GM18867 (cell line): ENCODE measurements around the gene XIRP2.

Experiments used
- ATAC-seq: cut with Tn5 transposase; IDR thresholded peaks from one replicate; pipeline ENCODE4 v1.9.1; 2021; ENCODE audit warnings: mild to moderate bottlenecking, moderate library complexity; ENCODE audit not compliant: unreplicated experiment

Gene XIRP2

GRCh38 chr2:167132906-167133555 is 244.8 kb downstream of the XIRP2 start:
- no peak for ATAC-seq

- no peak for ATAC-seq
Observed at GRCh38 chr2:167133614-167134013, 245.3 kb downstream of the XIRP2 start.

DNA sequence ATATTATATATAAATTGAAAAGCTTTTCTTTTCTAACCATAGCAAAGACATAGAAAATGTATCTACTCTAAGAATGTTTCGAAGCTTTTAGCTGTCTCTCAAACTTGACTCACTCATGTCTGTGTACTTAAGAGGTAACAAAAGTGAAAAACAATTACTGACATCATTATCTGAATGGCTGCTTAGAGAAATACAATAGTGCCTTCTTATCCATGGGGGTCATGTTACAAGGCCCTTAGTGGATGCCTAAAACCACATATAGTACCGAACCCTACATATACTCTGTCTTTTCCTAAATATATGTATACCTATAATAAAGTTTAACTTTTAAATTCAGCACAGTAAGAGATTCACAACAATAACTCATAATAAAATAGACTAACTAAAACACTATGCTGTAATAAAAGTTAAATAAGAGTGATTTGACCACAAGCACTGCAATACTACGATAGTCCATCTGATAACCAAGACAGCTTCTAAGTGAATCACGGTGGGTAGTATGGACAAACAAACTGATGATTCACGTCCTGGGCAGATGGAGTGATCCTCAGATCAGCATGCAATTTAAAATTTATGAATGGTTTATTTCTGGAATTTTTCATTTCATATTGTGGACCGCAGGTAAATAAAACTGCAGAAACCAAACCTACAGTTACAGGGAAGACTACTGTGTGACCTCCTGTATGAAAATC is 246.2 kb downstream of the XIRP2 start:
- no peak for ATAC-seq

- no peak for ATAC-seq
Observed at GRCh38 chr2:167135706-167136105, 247.4 kb downstream of the XIRP2 start.

DNA sequence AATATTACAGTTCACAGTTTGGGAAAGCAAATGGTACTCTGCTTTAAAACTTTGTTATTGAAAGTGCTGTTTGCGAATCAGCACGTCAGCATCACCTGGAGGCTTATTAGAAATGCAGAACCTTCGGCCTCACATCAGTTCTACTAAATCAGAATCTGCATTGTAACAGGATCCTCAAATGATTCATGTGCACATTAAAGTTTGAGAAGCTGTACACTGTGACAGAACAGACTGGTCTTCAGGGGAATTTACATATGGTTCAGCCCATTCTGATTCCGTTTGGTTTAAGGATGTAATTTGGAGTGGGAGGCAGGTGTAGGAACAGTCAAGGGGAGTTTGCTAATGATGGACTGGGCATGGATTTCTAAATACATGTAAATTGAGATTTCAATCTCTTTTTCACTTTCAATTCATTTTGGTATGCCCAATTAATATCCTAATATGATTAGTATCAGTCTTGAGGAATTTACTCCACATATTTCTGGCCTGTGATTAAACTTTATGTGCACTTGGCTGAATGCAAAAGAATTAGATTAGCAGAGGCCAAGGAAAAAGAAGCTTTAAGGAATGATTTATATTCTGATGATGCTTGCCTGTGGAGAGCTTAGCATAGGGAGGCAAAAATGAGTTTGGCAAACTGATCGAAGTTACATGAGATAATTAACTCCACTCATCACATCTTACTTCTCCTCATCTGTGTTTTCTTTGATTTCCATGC is 248.8 kb downstream of the XIRP2 start:
- no peak for ATAC-seq

- no peak for ATAC-seq
Observed at GRCh38 chr2:167140330-167140729, 252.1 kb downstream of the XIRP2 start.

GRCh38 chr2:167140767-167141166 is 252.5 kb downstream of the XIRP2 start:
- no peak for ATAC-seq

- ATAC-seq: no peak
Observed at GRCh38 chr2:167142554-167142953, 254.3 kb downstream of the XIRP2 start.

DNA sequence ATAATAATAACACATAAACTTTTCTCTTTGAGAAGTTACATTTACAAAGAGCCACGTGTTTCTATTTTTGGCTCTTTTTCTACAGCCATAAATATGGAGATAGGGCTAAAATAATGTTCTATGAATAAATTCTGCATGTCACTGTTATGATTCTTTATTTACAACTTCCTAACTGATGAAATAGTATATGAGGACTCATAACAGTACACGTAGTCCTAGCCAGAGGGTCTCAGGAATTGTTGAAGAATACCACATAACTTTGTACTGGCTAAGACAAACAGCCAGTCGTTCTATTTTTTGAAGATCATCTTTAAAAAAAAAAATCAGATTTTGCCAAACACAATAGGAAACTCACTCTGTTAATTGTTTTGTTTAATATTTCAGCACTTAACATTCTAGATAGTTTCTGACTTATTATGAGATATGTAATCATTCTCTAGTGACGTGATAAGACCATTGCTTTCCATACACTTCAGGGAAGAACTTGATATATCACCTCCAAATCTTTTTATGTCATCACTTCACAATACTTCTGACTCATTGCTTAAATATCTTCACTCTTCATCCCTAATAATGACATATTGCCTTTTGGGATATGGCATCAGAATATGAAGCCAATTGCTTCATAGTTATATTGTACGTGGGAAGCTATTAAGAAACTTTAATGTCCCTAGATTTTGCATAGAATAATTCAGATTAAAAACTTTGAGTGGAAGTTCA is 256.1 kb downstream of the XIRP2 start:
- ATAC-seq: no peak

DNA sequence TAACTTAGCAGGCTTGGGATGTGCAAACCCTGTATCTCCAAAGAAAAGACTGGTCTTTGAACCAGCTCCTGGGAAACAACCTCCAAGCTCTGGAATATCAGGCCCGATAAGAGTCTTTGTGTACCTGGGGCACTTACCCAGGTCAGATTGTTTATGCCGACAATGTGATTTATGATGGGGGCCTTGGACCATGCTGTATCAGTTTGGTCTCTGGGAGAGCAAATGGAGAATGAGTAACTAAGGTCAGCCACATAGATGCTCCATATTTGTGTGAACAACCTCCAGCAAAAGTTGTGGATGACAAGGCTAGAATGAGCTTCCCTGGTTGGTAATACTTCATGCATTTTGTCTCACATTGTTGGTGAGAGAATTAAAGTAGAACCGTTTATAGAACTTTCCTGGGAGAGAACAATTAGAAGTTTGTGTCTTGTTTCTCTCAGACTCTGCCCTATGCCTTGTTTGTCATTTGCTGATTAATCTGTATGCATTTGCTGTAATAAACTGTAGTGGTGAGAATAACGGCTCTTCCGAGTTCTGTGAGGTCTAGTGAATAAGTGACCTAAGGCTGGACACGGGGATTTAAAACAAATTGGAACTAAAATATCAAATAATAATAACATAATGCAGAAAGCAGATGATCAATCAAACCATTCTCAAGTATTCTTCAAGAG is 259.1 kb downstream of the XIRP2 start:
- no peak for ATAC-seq

GRCh38 chr2:167151894-167152293 is 263.6 kb downstream of the XIRP2 start:
- ATAC-seq: no peak

GRCh38 chr2:167157523-167157922 is 269.2 kb downstream of the XIRP2 start:
- ATAC-seq: no peak

- ATAC-seq: no peak
Observed at GRCh38 chr2:167177196-167177595, 288.9 kb downstream of the XIRP2 start.

DNA sequence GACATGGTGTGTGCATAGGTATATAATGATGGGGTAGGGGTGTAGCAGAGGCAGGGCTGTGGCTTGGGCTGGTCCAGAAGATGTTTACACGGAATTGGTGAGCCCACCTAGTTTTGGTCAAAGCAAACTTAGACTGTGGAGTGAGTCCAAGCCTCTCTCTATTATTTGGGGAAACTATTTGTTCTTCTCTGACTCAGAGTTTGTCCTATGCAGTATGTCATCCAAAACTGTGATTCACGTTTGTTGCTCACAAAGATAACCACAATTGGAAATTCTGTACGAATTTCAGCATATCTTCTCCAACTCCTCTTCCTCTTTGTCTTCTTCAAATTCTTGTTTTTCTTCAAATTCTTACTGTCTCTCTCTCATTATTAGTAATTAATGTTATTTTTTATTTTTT is 292.9 kb downstream of the XIRP2 start:
- no peak for ATAC-seq

DNA sequence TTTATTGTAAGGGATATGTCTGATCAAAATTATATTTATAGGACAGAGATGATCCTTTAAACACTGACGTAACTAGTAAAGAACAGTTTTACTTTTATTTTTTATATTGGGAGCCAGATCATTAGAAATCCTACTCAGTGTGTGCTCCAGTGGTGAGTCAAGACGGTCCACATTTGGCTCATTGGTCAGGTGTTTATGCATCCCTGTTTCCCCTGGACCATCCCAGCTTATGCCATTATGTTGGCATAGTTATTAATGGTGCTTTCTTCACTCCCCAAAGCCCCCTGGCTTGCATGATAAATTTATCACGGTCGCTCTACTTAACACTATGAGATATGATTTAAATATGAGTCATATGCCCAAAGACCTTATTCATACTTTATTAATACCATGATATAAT is 293.4 kb downstream of the XIRP2 start:
- no peak for ATAC-seq

- ATAC-seq: no peak
Observed at GRCh38 chr2:167182403-167182802, 294.1 kb downstream of the XIRP2 start.

GRCh38 chr2:167183931-167184330 is 295.7 kb downstream of the XIRP2 start:
- no peak for ATAC-seq

- no peak for ATAC-seq
Observed at GRCh38 chr2:167186465-167186864, 298.2 kb downstream of the XIRP2 start.

DNA sequence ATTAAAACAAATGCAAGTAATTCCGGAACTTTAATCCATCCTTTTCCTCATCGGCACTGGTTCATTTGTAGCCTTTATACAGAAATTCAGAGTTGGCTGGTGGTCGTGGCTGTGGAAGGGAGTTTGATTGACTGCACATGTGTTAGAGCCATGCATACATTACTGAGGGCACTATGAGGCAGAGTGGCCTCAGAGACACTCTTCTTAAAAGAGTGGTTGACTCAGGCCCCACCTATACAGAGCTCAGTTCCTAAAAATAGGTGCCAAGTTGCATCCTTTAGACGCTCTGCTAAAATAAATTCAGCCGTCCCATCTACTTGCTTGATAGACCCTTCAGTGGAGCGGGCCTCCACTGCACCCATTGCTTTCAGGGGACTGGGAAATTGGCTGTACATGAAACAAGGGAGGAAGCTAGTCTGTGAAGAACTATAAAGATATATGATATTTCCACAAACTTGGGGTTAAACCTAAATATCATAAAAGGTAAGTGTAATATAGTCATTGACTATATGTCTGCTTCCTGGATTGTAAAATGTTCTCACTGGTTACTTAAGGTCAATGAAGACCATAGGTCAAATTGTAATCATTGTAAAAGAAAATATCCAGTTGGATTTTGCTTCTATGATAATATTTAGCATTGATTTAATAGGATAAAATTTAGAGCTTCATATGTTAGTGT is 298.9 kb downstream of the XIRP2 start:
- no peak for ATAC-seq
